Upper lobe of left lung (tissue), 4 donors: ENCODE data around the gene LIM2.

Experiments
- EP300 ChIP-seq, 4 donors: sonication (generic); formaldehyde crosslinking; IDR thresholded peaks; one replicate each; pipeline ENCODE4 v1.5.1; 2017; ENCODE audit warnings: antibody characterized with exemption in 4 of 4, control low read depth in 2 of 4
- POLR2A ChIP-seq, 4 donors: fragments of 450-650 bp; IDR thresholded peaks; one replicate each; pipeline ENCODE4 v1.5.1; 2016 to 2017; ENCODE audit warnings: antibody characterized with exemption in 4 of 4, mild to moderate bottlenecking in 2 of 4
- POLR2AphosphoS5 ChIP-seq, 2 donors: sonication (generic); formaldehyde crosslinking; IDR thresholded peaks; one replicate each; pipeline ENCODE4 v1.5.1; 2017; ENCODE audit warnings: antibody characterized with exemption in 2 of 2
- TF ChIP-seq, protein P1 (sequence below), 6 experiments: fragments of 450-650 bp in 4 of 6; fragments of 200-600 bp in 2 of 6; sonication (generic) in 2 of 6; IDR thresholded peaks; one replicate each; pipeline ENCODE4 v1.5.1; 2016 to 2019; ENCODE audit warnings: antibody characterized with exemption in 6 of 6

DNA sequence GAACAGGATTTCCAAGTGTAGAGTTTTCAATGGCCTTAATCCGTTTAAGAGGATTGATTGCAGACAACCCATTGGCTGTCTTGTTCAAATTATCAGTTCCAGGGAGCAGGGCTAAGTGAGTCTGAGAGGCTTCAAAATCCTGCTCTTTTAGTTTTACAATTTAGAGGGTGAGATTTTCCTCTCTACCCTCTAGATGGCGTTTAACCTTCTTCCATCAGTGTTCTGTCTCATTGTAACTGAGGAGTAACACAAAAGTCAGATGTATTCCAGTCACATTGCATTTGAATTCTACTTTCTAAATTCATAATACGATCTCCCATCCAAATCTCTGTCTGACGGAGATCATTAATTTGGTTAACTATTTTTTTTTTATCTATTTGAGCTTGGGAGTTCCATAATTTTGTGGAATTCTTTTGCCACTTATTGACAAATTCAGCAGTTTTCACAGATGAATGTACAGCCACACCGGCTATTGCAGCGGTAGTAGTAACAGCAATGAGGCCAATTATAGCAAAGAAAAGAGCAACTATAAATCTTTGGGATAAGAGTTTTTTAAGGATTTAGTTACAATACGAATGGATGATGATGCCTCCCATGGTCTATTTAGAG is 10.4 kb upstream of the LIM2 start:
- no peak for TF ChIP-seq POLR2A (IDR thresholded peaks at IDR 0.05)
- TF ChIP-seq POLR2AphosphoS5 (IDR thresholded peaks at IDR 0.05), result no peak
- TF ChIP-seq, protein P1, sequence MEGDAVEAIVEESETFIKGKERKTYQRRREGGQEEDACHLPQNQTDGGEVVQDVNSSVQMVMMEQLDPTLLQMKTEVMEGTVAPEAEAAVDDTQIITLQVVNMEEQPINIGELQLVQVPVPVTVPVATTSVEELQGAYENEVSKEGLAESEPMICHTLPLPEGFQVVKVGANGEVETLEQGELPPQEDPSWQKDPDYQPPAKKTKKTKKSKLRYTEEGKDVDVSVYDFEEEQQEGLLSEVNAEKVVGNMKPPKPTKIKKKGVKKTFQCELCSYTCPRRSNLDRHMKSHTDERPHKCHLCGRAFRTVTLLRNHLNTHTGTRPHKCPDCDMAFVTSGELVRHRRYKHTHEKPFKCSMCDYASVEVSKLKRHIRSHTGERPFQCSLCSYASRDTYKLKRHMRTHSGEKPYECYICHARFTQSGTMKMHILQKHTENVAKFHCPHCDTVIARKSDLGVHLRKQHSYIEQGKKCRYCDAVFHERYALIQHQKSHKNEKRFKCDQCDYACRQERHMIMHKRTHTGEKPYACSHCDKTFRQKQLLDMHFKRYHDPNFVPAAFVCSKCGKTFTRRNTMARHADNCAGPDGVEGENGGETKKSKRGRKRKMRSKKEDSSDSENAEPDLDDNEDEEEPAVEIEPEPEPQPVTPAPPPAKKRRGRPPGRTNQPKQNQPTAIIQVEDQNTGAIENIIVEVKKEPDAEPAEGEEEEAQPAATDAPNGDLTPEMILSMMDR (IDR thresholded peaks at IDR 0.05), result peak in 5 of 6 experiments; percentile 13 to 45 (median 34)
- no peak for TF ChIP-seq EP300 (IDR thresholded peaks at IDR 0.05)
